SU-DHL-6 (cell line): ENCODE results near the gene CATSPER3.

Experiments used
- H2AFZ ChIP-seq: fragments of 200-600 bp; sonication (generic); 2 replicates; pipeline ENCODE4 v1.6.1; 2014; ENCODE audit warnings: low read depth, mild to moderate bottlenecking, moderate library complexity, mixed read lengths, antibody characterized with exemption, low read length; ENCODE audit not compliant: severe bottlenecking
- H3F3A ChIP-seq: fragments of 200-600 bp; shearing (Covaris generic); 2 replicates; pipeline ENCODE4 v1.6.0; 2016; ENCODE audit warnings: antibody characterized with exemption, mild to moderate bottlenecking; ENCODE audit not compliant: insufficient read depth
- H3K27ac ChIP-seq: fragments of 200-600 bp; sonication (generic); 2 replicates; pipeline ENCODE4 v1.5.1; 2016; ENCODE audit warnings: low read depth, mild to moderate bottlenecking, low read length, moderate library complexity, mixed read lengths
- H3K27me3 ChIP-seq: fragments of 200-600 bp; sonication (generic), shearing (Covaris generic); 2 replicates; pipeline ENCODE4 v1.6.0; 2014; ENCODE audit warnings: mild to moderate bottlenecking, low read length
- H3K36me3 ChIP-seq: fragments of 200-600 bp; sonication (generic); 2 replicates; pipeline ENCODE4 v1.6.1; 2014; ENCODE audit warnings: mild to moderate bottlenecking, low read length, mixed read lengths
- H3K4me2 ChIP-seq: fragments of 300-600, 200-600 bp; shearing (Covaris generic), sonication (generic); 2 replicates; pipeline ENCODE4 v1.6.0; 2014; ENCODE audit warnings: low read length, low read depth, mild to moderate bottlenecking; ENCODE audit not compliant: poor library complexity, severe bottlenecking
- H3K4me3 ChIP-seq: fragments of 200-600 bp; sonication (generic); 2 replicates; pipeline ENCODE4 v1.5.1; 2014; ENCODE audit warnings: antibody characterized with exemption, low read length, mild to moderate bottlenecking, mixed read lengths; ENCODE audit not compliant: insufficient read depth, poor library complexity, severe bottlenecking
- H3K79me2 ChIP-seq: fragments of 200-600 bp; sonication (generic); 2 replicates; pipeline ENCODE4 v1.6.1; 2014; ENCODE audit warnings: mild to moderate bottlenecking, low read length, moderate library complexity; ENCODE audit not compliant: insufficient read depth
- H3K9ac ChIP-seq: fragments of 200-600 bp; sonication (generic); 2 replicates; pipeline ENCODE4 v1.7.0; 2014; ENCODE audit warnings: mild to moderate bottlenecking, low read length
- H3K9me2 ChIP-seq: fragments of 200-600 bp; sonication (generic); replicated peaks from 2 replicates; pipeline ENCODE4 v1.6.1; 2014; ENCODE audit warnings: low read length; ENCODE audit not compliant: insufficient read depth
- H3K9me3 ChIP-seq: fragments of 200-600 bp; sonication (generic); 2 replicates; pipeline ENCODE4 v1.6.1; 2014; ENCODE audit warnings: low read length, mixed read lengths; ENCODE audit not compliant: insufficient read depth
- H4K20me1 ChIP-seq: fragments of 200-600 bp; sonication (generic); 2 replicates; pipeline ENCODE4 v1.6.1; 2014; ENCODE audit warnings: low read depth, mild to moderate bottlenecking, antibody characterized with exemption, low read length, moderate library complexity, mixed read lengths
- CTCF ChIP-seq: fragments of 200-600 bp; sonication (generic); IDR thresholded peaks from one replicate; pipeline ENCODE4 v1.5.1; 2017; ENCODE audit warnings: antibody characterized with exemption, mild to moderate bottlenecking, low read length, moderate library complexity; ENCODE audit not compliant: insufficient read depth, poor library complexity, severe bottlenecking
- EZH2phosphoT487 ChIP-seq: fragments of 200-600 bp; sonication (generic), shearing (Covaris generic); conservative IDR thresholded peaks from 2 replicates; pipeline ENCODE4 v1.6.1; 2018; ENCODE audit warnings: mild to moderate bottlenecking, antibody characterized with exemption, low read length, moderate library complexity, mixed read lengths

The CATSPER3 gene

GRCh38 chr5:135046661-135047346 lies 79.1 kb downstream of the CATSPER3 start:
- Histone ChIP-seq H3K36me3 (no peaks in the 10 kb centered on the region), H3K9me3 (no peaks in the 10 kb centered on the region), H3K27ac (no peak overlapping the region), H3K79me2 (no peaks in the 10 kb centered on the region), H3K4me2 (no peak overlapping the region), H3K4me3 (no peak overlapping the region), H3K27me3 (no peaks in the 10 kb centered on the region), H2AFZ (no peak overlapping the region), H4K20me1 (no peaks in the 10 kb centered on the region), H3K9me2 (no peaks in the 10 kb centered on the region), H3F3A (no peaks in the 10 kb centered on the region), H3K9ac (no peak overlapping the region)
- TF ChIP-seq EZH2phosphoT487 (no peak), CTCF (no peak)

- H3K27me3 ChIP-seq = no peaks in the 10 kb centered on the region
- H3K36me3 ChIP-seq = no peaks in the 10 kb centered on the region
- H3K9me3 ChIP-seq = no peaks in the 10 kb centered on the region
- no peak overlapping the region for H3K27ac ChIP-seq
- H3K9ac ChIP-seq = no peak overlapping the region
- TF ChIP-seq CTCF (no peak), EZH2phosphoT487 (no peak)
- H3K79me2 ChIP-seq = no peaks in the 10 kb centered on the region
- no peaks in the 10 kb centered on the region for H4K20me1 ChIP-seq
- H3F3A ChIP-seq = no peaks in the 10 kb centered on the region
- H2AFZ ChIP-seq = no peak overlapping the region
- no peaks in the 10 kb centered on the region for H3K9me2 ChIP-seq
- H3K4me2 ChIP-seq = no peak overlapping the region
- H3K4me3 ChIP-seq = no peak overlapping the region
Observed at GRCh38 chr5:135047347-135047695, 79.6 kb downstream of the CATSPER3 start.

GRCh38 chr5:135048286-135048685 lies 80.6 kb downstream of the CATSPER3 start:
- Histone ChIP-seq H3K4me3 (no peak overlapping the region), H3K27ac (no peak overlapping the region), H3K79me2 (no peaks in the 10 kb centered on the region), H3K9me3 (no peaks in the 10 kb centered on the region), H3K9ac (no peak overlapping the region), H3K27me3 (no peaks in the 10 kb centered on the region), H3F3A (no peaks in the 10 kb centered on the region), H4K20me1 (no peaks in the 10 kb centered on the region), H3K36me3 (no peaks in the 10 kb centered on the region), H2AFZ (no peak overlapping the region), H3K4me2 (no peak overlapping the region), H3K9me2 (no peaks in the 10 kb centered on the region)
- TF ChIP-seq CTCF = no peak
